GM03348 (cell line): ENCODE results near the gene DNAJB4.
"Not testable (repeated sequence)": the region's sequence is repeated elsewhere in the genome, so short reads cannot be mapped to it uniquely, and the experiment has no call there.

Experiments used
- DNase-seq: peaks from one replicate; pipeline ENCODE4 v3.0.0; 2012; ENCODE audit warnings: low spot score

The DNAJB4 gene

DNA sequence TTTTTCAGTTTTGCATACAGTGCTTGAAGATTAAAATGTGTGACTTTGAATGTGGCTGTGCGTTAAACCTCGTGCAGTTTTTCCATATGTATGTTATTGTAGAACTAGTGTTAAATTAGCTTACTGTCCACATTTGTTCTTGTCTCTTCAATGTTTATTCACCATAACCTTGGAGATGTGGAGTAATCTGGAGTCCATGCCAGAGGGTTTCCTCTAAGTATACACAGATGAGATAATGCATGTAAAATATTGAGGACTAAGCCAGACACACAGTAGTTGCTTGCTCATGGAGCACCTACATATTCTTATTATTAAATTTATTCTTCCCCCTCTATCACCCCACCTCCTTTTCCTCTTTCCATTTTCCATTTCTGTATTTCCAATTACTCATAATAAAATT is 33.3 kb downstream of the DNAJB4 start:
- DNase-seq, result no peak

DNA sequence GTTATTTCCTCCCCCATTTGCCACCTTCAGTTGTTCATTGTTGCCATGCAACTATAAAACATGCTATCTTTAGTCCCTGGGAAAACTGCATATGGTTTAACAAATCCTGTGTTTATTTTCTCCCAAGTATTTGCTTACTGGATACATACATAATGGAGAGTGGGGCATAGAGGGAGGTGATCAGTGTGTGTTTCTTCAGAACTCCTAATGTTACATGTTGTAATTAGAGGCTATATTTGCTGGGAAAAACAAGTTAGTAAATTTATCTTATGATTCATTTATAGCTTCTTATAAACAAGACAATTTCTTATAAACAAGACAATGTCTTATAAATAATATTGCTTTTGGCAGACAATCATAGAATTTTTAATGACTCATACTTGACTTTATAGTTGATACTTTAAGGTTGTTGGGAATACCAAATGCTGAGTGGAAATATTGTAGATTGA is 33.8 kb downstream of the DNAJB4 start:
- no peak for DNase-seq

DNA sequence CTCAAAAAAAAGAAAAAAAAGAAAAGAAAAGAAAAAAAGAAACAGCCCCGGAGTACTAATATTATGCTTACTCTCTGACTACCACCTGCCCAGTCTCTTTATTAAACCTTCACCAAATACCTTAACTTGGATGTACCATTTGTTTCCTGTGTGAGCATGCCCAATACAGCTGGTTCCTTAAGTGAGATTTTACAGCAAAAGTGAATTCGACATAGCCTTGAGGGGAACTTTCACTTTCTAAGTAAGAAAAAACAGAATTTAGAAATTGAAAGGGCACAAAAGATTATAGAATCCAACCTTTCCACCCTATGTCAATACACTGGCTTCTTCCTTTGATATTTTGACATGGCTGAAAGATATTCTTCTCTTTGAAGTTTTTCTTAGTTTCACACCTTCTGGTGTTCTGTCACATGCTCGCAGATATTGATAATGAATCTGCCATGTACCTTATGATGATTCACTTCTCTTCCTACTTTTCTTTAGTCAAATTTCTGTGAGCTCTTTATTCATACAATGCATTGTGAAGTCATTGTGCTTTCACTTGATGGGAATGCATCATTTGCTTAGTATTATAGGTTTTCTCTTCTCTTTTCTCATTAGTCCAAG is 35.8 kb downstream of the DNAJB4 start:
- no peak for DNase-seq

DNA sequence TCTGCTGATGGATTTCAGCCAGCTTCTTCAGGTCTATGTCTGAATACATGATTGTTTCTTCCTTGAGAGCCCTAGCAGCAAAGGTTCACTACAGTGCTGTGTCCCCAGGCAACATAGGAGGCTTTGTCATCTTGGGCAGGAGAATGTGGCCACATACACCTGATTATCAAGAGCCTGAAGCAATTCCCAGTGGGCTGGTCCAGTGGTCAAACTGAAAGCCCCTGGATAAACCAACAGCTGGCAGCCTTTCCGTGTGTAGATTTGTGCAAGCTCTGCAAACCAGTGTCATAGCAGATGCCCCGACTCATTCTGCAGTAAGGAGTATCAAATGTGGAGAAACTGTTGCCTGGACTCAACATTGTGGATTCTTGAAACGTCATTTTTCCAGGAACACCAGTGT is 38.7 kb downstream of the DNAJB4 start:
- no peak for DNase-seq

DNA sequence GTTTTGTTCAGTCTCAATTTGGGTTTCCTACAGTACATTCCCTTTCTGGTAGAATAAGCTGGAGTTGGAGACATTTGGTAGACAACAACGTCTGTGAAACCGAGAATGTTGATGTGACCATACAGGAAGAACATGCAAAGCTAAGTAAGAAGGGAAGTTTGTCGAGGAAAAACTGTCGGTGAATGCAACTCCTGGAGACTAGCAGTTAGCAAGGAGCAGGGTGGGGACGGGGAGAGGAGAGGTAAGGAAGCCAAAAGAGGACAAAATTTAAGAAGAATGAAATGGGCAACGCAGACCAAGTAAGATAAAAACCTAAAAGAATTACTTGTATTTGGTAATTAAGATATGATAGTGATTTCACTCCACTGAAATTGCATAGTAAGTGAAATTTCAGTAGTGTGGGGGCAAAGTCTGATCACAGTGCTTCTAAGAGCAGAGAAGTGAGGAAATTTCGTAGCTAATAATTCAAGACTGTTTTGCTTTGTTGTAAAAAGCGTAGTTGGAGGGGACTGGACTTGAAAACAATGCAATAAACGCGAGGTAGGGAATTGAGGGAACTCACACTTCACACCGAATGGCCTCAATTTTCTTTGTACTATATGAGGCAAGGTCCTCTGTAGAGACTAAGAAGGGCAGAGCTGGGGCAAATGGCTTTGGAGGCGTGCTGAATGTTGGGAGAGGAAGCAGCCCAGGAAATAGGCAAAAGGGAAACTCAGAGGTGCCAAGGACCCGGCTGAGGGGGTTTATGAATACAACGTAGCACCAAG is 40.2 kb downstream of the DNAJB4 start:
- DNase-seq, result no peak

DNA sequence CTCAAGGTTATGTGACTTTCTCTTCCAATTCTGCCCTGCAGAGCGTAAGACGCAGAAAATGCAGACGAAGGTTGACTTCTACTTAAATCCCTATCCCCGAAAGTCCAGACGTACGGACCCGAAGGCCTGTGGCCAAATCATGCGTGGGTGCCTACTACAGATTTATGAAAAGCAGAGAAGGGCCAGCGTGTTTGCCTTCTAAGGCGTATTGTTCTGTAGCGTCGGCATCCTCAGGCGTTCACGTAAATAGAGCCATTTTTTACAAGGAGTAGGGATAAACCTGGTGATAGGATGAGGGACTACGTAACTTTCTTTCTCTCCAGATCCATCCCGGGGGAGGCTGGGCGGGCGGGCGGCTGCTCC is 40.8 kb downstream of the DNAJB4 start:
- DNase-seq, result no peak

DNA sequence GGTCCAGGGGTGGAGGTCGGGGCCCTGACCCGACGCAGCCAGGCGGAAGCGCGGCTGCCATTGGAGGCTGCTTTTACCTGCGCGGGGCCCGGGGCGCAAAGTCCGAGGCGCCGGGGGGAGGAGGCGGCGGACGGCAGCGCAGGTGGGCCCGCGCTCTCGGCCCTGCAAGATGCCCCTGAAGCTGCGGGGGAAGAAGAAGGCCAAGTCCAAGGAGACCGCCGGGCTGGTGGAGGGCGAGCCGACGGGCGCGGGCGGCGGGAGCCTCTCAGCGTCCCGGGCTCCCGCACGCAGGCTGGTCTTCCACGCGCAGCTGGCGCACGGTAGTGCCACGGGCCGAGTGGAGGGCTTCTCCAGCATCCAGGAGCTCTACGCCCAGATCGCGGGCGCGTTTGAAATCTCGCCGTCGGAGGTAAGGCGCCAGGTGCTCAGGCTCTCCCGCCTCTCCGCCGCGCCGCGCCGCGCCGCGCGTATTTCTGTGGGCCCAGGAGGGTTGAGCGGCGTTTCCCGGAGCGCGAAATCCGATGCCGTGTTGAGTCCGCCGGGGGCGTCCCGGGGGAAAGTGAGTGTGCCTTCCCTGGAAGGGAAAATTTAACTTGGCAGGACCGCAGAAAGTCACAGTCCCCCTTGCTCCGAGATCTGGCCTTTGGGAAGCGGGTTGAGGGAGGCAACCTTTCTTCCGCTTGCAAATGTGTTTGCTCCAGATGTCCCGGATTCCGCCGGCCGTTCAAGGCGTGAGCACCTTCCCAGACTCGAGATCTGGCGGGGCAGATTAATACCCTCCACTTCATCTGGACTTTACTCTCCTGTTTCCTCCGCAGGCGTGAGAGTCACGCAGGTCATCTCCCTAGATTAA is 41.4 kb downstream of the DNAJB4 start, which contains the start of gene GIPC2:
Gene GIPC2, plus strand, starts transcription at position 41 of the 853 bp plus-strand sequence. Its CDS starts 129 bp downstream, at position 170.
- DNase-seq, result peak; percentile 51

DNA sequence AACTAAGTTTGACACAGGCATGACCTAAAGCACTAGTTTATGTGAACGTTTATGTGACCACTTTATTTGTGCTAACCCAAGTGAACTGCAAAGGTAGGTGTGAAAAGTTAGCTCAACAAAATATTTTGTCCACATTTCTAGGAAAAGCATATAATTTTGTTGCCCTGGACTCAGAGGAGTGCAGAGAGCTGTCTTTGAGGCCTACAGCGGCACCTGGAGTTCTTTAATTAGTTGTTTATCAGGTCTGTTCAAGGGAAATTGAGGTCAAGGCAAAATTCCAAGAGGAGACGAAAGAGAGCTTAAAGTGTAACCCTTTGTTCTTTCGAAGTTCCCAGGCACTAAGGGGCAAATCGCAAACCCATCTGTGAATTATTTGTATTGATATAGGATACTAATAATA is 42.4 kb downstream of the DNAJB4 start:
- DNase-seq, result no peak

DNA sequence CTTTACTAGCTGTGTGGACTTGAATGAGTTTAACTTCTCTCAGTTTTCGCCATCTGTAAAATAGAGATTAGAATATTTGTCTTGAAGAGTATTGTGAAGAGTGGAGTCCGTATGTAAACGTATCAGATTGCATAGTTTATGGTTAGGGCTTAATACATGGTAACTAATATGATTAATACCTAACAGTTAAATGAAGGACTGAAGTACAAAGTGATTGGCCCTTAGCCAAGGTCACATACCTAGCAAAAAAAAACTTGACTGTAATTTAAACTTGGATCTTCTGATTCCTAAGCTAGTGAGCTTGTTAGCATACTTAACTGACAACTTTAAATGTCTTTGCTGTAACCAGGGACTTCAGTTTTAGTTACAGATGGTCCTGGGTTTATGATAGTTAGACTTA is 42.9 kb downstream of the DNAJB4 start:
- DNase-seq, result no peak

DNA sequence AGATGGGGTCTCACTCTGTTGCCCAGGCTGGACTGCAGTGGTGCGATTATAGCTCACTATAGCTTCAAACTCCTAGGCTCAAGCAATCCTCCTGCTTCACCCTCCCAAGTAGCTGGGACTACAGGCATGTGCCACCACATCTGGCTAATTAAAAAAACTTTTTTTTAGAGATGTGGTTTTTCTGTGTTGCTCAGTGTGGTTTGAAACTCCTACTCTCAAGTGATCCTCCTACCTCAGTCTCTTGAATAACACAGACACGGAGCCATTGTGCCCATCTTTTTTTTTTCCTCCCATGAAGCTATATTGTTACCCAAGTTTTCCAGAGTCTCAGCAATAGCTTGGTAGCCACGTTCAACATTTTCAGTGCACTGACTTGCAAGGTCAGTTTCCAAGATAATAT is 43.7 kb downstream of the DNAJB4 start:
- no peak for DNase-seq

DNA sequence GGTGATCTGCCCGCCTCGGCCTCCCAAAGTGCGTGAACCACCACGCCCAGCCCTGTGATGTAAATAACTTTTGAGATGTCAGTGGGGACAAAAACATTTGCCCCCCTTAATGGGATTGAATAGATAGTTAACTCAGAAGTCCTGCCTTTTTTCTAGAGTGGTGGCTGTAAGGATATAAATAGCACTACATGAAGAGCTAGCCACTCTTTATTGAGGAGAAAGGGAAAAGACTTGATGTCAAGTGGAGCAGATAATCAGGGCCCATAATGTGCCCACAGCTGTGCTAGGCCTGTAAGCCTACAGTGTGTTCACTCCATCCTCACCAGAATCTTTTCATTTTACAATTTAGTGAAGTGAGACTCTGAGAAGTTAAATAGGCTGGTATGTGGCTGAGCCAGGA is 44.7 kb downstream of the DNAJB4 start:
- DNase-seq, result no peak

DNA sequence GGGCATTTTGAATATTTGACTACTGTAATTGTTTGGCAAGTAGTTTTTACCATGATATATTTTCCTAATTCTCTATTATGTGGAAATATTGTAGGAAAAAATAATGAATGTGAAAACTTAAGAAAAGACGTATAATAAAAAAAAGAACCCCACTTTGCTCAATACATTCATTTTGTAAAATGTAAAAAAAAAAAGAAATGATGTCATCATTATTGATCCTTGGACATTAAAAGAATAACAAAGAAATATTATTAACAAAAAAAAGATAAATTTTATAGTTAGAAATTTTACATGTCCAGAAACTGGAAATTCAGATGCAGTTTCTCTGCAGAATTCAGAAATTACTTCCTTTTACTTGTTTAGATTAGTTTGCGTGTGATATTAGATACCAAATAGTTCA is 46.3 kb downstream of the DNAJB4 start:
- no peak for DNase-seq

DNA sequence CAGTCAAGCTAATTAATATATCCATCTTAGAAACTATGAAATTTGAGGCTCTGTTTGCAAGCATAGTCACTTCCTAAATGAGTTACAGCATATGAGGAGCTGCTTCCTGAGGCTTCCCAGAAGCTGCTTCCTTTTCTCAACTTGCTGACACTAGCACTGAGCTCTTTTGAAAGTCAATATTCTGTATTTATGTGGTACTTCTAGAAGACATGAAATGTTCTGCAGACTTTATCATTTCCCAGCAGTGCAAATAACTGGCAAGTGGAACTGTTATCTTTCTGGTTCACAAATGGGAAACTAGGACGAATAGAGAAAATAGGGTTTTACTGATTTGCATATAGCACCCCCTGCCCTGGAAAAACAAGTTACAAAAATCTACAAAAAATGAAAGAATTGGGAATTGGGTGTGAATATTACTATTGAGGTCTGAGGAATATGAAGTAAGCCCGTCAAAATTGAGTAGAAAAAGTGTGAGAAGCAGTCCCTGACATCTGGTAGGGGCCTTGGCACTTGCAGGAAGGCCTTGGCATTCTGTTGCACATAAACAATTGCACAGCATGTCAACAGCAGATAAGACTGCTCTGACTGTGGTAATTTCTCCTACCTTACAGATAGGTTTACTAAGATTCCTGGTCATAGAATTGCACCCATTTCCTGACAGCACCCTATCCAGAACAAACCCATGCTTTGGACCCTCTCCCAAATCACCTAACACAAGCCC is 48.1 kb downstream of the DNAJB4 start:
- no peak for DNase-seq

DNA sequence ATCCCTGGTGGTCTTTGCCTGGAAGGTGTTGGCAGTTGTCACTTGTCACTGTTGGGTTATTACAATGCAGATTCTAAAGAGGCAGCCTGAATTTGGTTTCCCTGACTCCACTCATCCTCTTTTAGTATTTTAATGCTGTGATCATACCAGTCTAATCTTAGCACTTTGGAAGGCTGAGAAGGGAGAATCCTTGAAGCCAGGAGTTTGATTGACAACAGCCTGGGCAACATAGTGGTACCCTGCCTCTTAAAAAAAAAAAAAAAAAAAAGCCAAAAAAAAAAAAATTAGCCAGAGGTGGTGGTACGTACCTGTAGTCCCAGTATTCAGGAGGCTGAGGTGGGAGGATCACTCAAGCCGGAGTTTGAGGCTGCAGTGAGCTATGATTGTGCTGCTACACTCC is 48.8 kb downstream of the DNAJB4 start:
- no peak for DNase-seq

DNA sequence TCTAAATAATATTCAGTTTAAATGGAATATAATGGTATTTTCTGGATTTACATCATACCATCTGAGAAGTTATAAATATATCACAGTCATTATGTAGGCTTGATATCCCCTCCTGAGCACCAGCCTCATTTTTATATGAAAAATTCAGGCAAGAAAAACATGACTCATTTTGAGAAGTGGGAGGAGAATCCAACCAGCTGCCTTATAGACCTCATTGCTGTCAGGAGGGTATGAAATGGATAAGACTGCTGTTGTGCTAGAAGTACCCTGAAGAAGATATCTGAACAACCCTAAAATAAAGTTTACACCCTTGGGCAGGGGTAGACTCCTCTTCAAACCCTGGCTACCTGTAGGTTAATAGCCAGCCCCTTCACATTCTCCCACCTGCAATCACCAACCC is 49.8 kb downstream of the DNAJB4 start:
- DNase-seq, result no peak

DNA sequence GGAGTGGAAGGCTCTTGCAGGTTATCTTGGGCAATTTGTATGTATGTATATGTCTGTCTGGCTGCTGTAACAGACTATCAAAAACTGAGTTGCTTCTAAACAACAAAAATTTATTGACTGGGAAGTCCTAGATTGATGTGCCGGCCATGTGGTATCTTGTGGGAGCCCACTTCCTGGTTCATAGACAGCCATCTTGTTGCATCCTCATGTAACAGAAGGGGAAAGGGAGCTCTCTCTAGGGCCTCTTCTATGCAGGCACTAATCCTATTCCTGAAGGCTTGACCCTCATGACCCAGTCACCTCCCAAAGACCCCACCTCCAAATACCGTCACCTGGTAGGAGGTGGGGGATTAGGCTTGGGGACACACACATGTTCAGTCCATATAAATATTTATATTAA is 50.2 kb downstream of the DNAJB4 start:
- no peak for DNase-seq

DNA sequence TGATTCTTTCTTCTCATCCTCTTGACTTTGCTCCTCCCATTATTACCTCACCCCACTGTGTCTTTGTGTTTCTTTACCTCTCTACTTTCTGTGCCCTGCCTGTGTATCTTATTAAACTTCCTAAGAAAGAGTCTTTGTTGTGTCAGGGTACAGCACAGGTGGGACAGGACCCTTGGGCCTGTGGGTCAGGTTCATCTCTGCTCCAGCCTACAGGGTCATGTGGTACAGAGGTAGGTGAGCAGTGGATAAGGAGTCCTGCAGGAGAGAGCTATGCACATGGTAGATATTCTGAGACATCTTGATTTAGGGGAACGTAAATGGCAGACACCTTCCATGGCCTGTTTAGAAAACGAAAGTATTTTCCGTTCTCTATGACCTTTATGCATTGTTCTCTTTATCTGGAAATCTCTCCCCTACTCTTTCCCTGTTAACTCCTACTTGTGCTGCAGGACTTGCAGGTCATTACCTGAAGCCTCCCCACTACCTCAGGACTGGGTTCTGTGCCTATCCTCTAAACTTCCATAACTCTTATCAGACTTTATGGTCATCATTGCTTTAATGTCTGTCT is 50.9 kb downstream of the DNAJB4 start:
- DNase-seq, result no peak

DNA sequence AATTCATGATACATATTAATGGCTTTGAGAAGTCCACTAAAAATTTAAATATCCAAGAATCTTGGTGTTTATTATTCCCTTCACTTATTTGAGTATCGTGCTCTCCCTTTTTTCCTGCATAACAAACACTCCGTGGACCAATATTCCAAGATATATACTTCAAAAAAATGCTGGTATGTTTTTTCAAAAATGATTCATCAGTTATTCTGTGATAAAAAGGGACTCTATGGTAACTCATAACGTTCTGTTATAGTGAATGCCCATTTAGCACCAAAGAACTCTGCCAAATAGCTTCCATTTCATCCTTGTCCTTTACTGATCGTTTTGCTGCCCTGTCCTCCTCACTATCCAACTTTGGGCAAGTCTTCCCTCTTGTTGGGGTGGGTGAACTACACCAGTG is 53.9 kb downstream of the DNAJB4 start:
- no peak for DNase-seq

DNA sequence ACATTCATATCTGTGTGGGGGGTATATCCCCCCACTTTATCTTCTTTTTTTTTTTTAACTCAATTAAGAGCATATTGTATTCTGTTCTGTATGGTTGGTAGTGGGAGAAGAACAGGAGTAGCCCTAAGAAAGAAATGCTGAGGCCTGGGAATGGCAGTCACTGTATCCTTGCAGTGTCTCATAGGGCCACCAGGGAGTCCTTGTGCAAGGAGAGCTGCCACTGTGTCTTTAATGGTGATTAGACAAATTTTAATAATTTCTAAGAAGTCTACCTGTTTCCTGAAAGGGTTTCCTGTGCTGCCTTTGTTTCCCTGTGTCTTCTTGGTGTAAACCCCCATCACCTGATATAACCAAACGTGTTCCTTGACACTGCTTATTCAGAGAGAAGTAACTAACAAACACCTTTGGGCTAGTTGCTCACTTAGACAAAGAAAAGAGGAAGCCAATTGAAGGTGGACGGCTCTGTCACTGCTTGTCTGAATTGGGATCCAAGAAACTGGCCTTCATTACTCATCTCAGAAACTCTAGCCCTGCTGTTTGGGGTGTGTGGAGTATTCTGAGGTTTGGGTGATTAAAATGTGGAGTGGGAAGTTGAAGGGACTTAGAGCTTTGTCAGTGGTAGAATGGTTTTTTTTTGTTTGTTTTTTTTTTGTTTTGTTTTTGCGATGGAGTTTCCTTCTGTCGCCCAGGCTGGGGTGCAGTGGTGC is 56.3 kb downstream of the DNAJB4 start:
- no peak for DNase-seq

DNA sequence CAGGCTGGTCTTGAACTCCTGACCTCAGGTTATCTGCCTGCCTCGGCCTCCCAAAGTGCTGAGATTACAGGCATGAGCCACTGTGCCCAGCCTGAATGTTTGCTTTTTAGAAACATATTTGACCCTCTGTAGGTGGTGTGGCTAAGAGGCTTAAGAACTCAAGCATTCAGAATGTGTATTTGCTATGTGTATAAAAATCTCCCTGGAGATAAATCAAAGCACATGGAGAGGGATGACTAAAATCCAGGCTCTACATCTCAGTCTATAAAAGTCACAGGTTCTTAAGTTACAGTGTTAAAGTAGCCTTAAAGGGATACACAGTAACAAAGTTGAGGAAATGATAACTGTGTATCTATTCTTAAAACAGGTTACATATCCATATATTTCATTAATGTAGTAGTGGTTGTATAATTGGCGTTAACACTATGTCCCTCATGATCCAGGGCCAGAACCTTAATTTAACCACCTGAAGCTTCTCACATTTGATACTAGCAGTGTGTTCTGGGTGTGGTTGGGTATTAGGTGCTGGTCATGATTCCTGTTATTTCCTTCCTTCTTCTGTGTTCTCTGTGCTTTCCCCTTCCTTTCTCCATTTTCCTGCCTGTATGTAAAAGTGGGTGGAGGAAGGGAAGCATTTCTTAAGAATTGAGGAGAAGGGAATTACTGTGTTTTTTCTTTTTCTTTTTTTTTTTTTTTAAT is 57.2 kb downstream of the DNAJB4 start:
- DNase-seq, result peak; percentile 42

DNA sequence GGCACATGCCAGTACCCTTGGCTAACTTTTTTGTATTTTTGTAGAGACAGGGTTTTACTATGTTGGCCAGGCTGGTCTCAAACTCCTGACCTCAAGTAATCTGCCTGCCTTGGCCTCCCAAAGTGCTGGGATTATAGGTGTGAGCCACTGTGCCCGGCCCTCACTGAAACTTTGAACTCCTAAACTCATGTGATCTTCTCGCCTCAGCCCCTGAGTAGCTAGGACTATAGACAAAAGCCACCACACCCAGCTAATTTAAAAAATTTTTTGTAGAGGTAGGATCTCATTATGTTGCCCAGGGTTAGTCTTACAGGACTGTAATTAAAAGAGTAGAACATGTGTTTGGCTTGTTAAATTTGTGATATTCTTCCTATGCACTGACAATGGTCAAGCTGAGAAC is 60.1 kb downstream of the DNAJB4 start:
- not testable (repeated sequence) for DNase-seq
